Activated gamma-delta T cell treated with anti-CD3 and anti-CD28 coated beads, Interleukin-2, amount 50 U/mL, for 16 hours (primary cell): Measurements from ENCODE around the gene ALDH18A1.

Experiments
- DNase-seq: peaks from one replicate; pipeline ENCODE4 v3.0.0-alpha.2; 2020; ENCODE audit warnings: low read depth

Gene ALDH18A1

GRCh38 chr10:95556994-95557767 is 99.3 kb downstream of the ALDH18A1 start:
- DNase-seq = no peak
